Medulla oblongata (tissue), 1 donor: ENCODE data around the gene KCTD21.

Experiments
- DNase-seq: peaks from one replicate; pipeline ENCODE4 v3.0.0-alpha.2; 2015; ENCODE audit errors: extremely low spot score

Gene KCTD21

GRCh38 chr11:78218707-78219492, 30.5 kb upstream of the KCTD21 start:
- no peak for DNase-seq

- DNase-seq, result no peak
These were observed 29.5 kb upstream of the KCTD21 start for GRCh38 chr11:78217650-78218541.

GRCh38 chr11:78216571-78217287, 28.3 kb upstream of the KCTD21 start:
- no peak for DNase-seq

GRCh38 chr11:78216021-78216420, 27.6 kb upstream of the KCTD21 start:
- no peak for DNase-seq

GRCh38 chr11:78214331-78215194, 26.1 kb upstream of the KCTD21 start:
- DNase-seq, result no peak

- DNase-seq, result no peak
These were observed 25.3 kb upstream of the KCTD21 start for GRCh38 chr11:78213526-78214330.

- DNase-seq, result peak; percentile 33
These were observed 24.4 kb upstream of the KCTD21 start for GRCh38 chr11:78212586-78213371.

- no peak for DNase-seq
These were observed 23.1 kb upstream of the KCTD21 start for GRCh38 chr11:78211565-78211964.

GRCh38 chr11:78210000-78210608, 21.7 kb upstream of the KCTD21 start:
- DNase-seq, result no peak

- no peak for DNase-seq
These were observed 21.1 kb upstream of the KCTD21 start for GRCh38 chr11:78209478-78209877.

- DNase-seq, result no peak
These were observed 20.1 kb upstream of the KCTD21 start for GRCh38 chr11:78208257-78209165.

GRCh38 chr11:78207532-78208256, 19.3 kb upstream of the KCTD21 start:
- DNase-seq, result no peak

- DNase-seq, result no peak
These were observed 17.3 kb upstream of the KCTD21 start for GRCh38 chr11:78205691-78206090.

- DNase-seq, result no peak
These were observed 16.8 kb upstream of the KCTD21 start for GRCh38 chr11:78205256-78205655.

GRCh38 chr11:78203184-78203583, 14.8 kb upstream of the KCTD21 start:
- DNase-seq, result no peak

GRCh38 chr11:78202733-78203167, 14.3 kb upstream of the KCTD21 start:
- DNase-seq, result no peak

- no peak for DNase-seq
These were observed 12.8 kb upstream of the KCTD21 start for GRCh38 chr11:78201096-78201818.
